Endothelial cell of coronary artery (primary cell): ENCODE measurements around the gene UMPS. TPM values are rescaled to one million over a fixed set of nuclear protein-coding genes. Genes with fewer than 3 reads are reported as not detected.

Experiments
- total RNA-seq: library from RNA; depleted of rRNA; stranded (reverse); fragments of >200 nt; gene quantifications from 2 replicates; pipeline ENCODE4 v1.2.3, GENCODE V29; 2014

Gene UMPS
- 35.9 and 40.0 TPM in 2 replicates for total RNA-seq

DNA sequence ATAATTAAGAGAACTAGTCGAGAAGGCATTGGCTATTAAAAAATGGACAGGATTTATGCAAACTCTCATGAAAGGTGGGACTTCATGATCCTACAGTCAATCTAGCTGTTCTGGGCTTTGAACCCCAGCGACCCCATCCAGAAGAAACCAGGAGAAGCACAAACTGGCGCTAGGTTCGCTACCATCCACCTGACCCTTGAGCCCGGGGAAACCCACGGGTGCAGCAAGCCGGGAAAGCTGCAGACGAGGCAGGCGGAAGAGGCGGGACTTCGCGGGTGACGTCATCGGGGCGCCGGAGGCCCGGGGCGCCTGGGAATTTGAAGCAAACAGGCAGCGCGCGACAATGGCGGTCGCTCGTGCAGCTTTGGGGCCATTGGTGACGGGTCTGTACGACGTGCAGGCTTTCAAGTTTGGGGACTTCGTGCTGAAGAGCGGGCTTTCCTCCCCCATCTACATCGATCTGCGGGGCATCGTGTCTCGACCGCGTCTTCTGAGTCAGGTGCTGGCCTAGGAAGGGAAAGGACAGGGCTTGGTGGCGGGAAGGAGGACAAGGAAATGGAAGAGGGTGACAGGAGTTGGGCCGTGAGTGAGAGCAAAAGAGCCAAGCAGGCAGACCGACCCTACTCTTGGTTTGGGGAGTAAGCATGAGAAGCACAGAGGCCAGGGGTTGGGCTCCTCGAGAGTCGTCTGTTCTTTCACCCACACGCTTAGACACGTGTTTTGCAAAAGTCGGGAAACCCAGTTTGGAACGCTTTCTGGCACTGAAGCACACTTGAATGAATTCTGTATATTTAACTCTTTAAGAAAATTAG lies at the start of gene UMPS:
Gene UMPS, plus strand, starts transcription at position 324 of the 812 bp plus-strand sequence. Its CDS starts 20 bp downstream, at position 344.

Other genes starting within 250 kb of the UMPS start
- 122 and 281 TPM in 2 replicates for gene ITGB5, start 156.9 kb downstream of the UMPS start, total RNA-seq
- 0.18 TPM in 1 of 2 replicates, not detected in the other for gene MUC13, start 204.3 kb downstream of the UMPS start, total RNA-seq